ENCODE measurements around the gene ARHGAP26. TPM values are rescaled to one million over a fixed set of nuclear protein-coding genes. Genes with fewer than 3 reads are reported as not detected.

Gene ARHGAP26
- total RNA-seq, 4 donors from 2014 or later: 12.4 to 49.5 (median 31.8) TPM

DNA sequence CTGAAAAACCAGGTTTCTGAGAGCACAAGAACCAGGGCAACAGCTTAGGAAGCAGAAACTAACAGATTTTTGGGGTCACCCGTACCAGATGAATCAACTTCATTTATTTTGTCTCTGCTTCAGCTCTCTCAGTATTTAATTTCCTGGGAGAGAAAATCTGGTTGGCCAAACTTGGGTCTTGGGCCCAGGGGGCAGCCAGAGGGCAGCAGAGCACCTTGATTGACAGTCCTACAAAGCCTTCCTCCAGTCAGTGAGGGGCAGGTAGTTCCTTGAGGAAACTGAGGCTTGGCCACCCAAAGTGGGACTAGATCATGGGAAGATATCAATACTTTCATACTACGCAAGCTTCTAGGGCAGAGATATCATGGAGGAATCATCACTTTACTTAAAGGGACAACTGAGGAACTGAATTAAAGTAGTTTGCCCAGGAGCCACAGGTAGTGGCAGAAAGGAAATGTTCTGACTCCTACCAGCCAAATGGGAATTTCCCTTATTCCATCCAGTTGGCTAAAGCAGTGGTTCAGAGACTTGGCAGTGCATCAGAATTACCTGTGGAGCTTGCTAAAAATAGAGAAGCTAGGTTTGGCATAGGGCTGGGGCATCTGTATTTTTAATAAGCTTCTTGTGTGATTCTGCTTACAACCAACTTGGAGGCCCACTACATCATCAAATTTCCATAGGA, 21.5 kb upstream of the ARHGAP26 start:
- H3K4me3 ChIP-seq: no peak overlapping the region
- peaks cover 0 to 4% of the 10 kb centered on the region in 2 donors for H3K4me1 ChIP-seq
- no peak for DNase-seq
- TF ChIP-seq POLR2A (IDR thresholded peaks at IDR 0.05): no peak
- TF ChIP-seq CTCF (IDR thresholded peaks at IDR 0.05): peak; percentile 11 to 46 (median 36)
- no peaks in the 10 kb centered on the region for H3K27me3 ChIP-seq
- intact Hi-C loops (cut with DNase I; ENCODE audit: low total_unique reads): no loop called here
- no peaks in the 10 kb centered on the region for H3K9me3 ChIP-seq
- H3K36me3 ChIP-seq: no peaks in the 10 kb centered on the region
- H3K27ac ChIP-seq: no peak overlapping the region

DNA sequence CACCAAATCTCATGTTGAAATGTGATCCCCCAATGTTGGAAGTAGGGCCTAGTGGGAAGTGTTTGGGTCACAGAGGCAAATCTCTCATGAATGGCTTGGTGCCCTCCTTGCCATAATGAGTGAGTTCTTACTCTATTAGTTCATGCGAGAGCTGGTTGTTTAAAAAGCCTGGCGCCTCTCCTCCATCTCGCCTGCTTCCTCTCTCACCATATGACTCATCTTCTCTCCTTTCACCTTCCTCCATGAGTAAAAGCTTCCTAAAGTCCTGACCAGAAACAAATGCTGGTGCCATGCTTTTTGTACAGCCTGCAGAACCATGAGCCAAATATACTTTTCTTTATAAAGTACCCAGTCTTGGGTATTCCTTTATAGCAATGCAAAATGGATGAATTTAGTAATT, 20.9 kb upstream of the ARHGAP26 start:
- Histone ChIP-seq H3K4me3 (no peak overlapping the region), H3K27me3 (no peaks in the 10 kb centered on the region), H3K9me3 (no peaks in the 10 kb centered on the region), H3K27ac (no peak overlapping the region), H3K36me3 (no peaks in the 10 kb centered on the region), H3K4me1 (peaks cover 0 to 4% of the 10 kb centered on the region in 2 donors)
- DNase-seq: no peak
- intact Hi-C loops (cut with DNase I; ENCODE audit: low total_unique reads): no loop called here
- no peak for TF ChIP-seq POLR2A (IDR thresholded peaks at IDR 0.05)
- no peak for TF ChIP-seq CTCF (IDR thresholded peaks at IDR 0.05)

DNA sequence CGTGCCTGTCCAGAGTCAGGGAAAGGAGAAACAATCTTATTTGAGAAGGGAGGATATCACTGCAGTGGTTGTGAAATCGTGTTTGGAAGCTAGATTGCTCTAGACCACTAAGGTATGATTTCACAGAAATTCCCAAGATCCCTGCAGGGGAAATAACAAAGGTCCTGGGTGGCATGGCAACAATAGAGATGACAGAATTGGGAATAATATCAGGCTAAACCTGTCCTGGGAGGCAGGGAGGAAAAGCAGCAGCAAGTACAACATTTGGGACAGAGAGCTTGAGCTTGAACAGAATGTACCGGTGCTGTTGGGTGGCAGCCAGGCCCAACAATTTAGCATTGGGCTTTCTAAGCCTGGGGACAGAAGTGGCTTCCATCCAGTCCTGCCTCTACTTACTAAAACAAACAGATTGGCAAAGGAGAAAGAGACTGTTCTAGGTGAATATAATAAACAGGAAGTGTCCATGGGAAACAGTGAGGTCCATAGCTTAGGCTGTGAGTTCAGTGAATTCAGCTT, 17.0 kb upstream of the ARHGAP26 start:
- intact Hi-C loops (cut with DNase I; ENCODE audit: low total_unique reads): no loop called here
- no peaks in the 10 kb centered on the region for H3K27me3 ChIP-seq
- H3K36me3 ChIP-seq: no peaks in the 10 kb centered on the region
- H3K9me3 ChIP-seq: no peaks in the 10 kb centered on the region
- peak; percentile 68 to 69 for DNase-seq
- peak overlapping the region; percentile 62 to 70 for H3K27ac ChIP-seq
- peaks cover 0 to 4% of the 10 kb centered on the region in 2 donors for H3K4me1 ChIP-seq
- H3K4me3 ChIP-seq: no peak overlapping the region
- TF ChIP-seq CTCF (IDR thresholded peaks at IDR 0.05): no peak
- no peak for TF ChIP-seq POLR2A (IDR thresholded peaks at IDR 0.05)

- no peaks in the 10 kb centered on the region for H3K36me3 ChIP-seq
- peak overlapping the region; percentile 62 to 70 for H3K27ac ChIP-seq
- no peaks in the 10 kb centered on the region for H3K27me3 ChIP-seq
- no peak for DNase-seq
- intact Hi-C loops (cut with DNase I; ENCODE audit: low total_unique reads): no loop called here
- H3K4me1 ChIP-seq: peaks cover 0 to 4% of the 10 kb centered on the region in 2 donors
- no peak overlapping the region for H3K4me3 ChIP-seq
- no peak for TF ChIP-seq CTCF (IDR thresholded peaks at IDR 0.05)
- TF ChIP-seq POLR2A (IDR thresholded peaks at IDR 0.05): no peak
- H3K9me3 ChIP-seq: no peaks in the 10 kb centered on the region
These were observed 16.1 kb upstream of the ARHGAP26 start for GRCh38 chr5:142754031-142754430.

GRCh38 chr5:142756576-142756975, 13.6 kb upstream of the ARHGAP26 start:
- Histone ChIP-seq H3K4me3 (no peak overlapping the region), H3K36me3 (no peaks in the 10 kb centered on the region), H3K4me1 (peaks cover 0 to 4% of the 10 kb centered on the region in 2 donors), H3K27me3 (no peaks in the 10 kb centered on the region), H3K27ac (no peak overlapping the region), H3K9me3 (no peaks in the 10 kb centered on the region)
- intact Hi-C loops (cut with DNase I; ENCODE audit: low total_unique reads): no loop called here
- TF ChIP-seq POLR2A (IDR thresholded peaks at IDR 0.05): no peak
- TF ChIP-seq CTCF (IDR thresholded peaks at IDR 0.05): no peak
- DNase-seq: no peak
